ENCODE measurements around the gene FAM3C. TPM values are rescaled to one million over a fixed set of nuclear protein-coding genes. Genes with fewer than 3 reads are reported as not detected.

Gene FAM3C
- total and polyA plus RNA-seq, 10 of the 15 experiments (the other 5 are each of a cell fraction or from before 2014, with no cell fraction given), result 11.0 to 110 (median 27.8) TPM

DNA sequence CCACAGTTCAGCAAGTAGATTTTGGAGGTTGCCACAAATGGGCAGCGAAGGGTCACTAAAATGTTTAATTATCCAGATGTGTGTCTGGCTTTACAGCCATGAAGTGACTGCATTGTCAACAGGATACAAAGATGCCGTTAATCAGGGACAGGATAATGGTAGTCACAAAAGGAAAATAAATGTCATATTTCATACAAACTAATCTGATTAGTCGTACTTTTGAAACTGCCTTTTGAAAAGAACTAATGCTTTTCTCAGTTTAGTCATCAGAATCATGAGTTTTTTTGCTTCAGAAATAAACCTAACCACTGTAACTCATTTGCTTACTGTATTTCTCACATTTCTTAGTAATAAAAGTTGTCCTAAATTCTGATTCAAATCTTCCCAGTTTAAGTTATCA lies 89.5 kb downstream of the FAM3C start:
- Histone ChIP-seq H4K20me1 (ENCODE audit: control insufficient read depth, insufficient read depth) (no peaks in the 10 kb centered on the region), H3K4me3 (no peak overlapping the region), H3K27ac (ENCODE audit: control insufficient read depth, insufficient read depth) (no peak overlapping the region; the same call in 1 of the 2 replicates), H3K27me3 (replicated peaks in 1 of 2; ENCODE audit: control insufficient read depth in 2 of 2, insufficient read depth in 2 of 2, low read length in 1 of 2) (no peaks in the 10 kb centered on the region), H3K36me3 (ENCODE audit: control insufficient read depth in 2 of 2, insufficient read depth in 2 of 2, low read length in 1 of 2) (no peaks in the 10 kb centered on the region), H3K9me3 (replicated peaks; ENCODE audit: control insufficient read depth, insufficient read depth, low read length) (no peaks in the 10 kb centered on the region; the same call in 1 of the 3 replicates), H3K4me1 (ENCODE audit: control insufficient read depth, insufficient read depth, low read length) (peaks cover 31% of the 10 kb centered on the region), H3K79me2 (ENCODE audit: control insufficient read depth, insufficient read depth, low read length) (no peaks in the 10 kb centered on the region), H3K9ac (ENCODE audit: control insufficient read depth, insufficient read depth, low read length) (no peak overlapping the region), H3K4me2 (ENCODE audit: control insufficient read depth, insufficient read depth) (peak overlapping the region; percentile 44), H2AFZ (ENCODE audit: control insufficient read depth, low read depth, low read length) (peak overlapping the region; percentile 48; the same call in 1 of the 2 replicates)
- FAIRE-seq, result peak; percentile 52
- intact Hi-C loops (cut with micrococcal nuclease; ENCODE audit: unreplicated experiment) (loop anchor here (2.0 to 10.0 kb wide), 2 partner anchors 122 to 228 kb away; no protein-coding TSS in a partner anchor), in situ Hi-C loops (cut with MboI) (no loop called here)
- ChIA-PET POLR2A (interaction anchor here (1.3 kb wide), 1 partner anchor 28 kb away, joined by 3 read pairs; no protein-coding TSS in a partner anchor), SMC1A (ENCODE audit: uncharacterized antibody, unreplicated experiment) (interaction anchor here (1.1 to 1.4 kb wide), 2 partner anchors 31 to 61 kb away, joined by 4 read pairs; no protein-coding TSS in a partner anchor), CTCF (interaction anchor here (0.5 to 0.8 kb wide), 2 partner anchors 33 to 55 kb away, joined by 3 to 4 read pairs; no protein-coding TSS in a partner anchor), RAD21 (ENCODE audit: unreplicated experiment) (no interaction called here)
- WGBS (ENCODE audit: insufficient coverage, insufficient replicate concordance, low lambda C conversion rate, missing lambda C conversion rate), result 25% methylated on average over 3 of the region's 3 CpGs
- ATAC-seq, result peak; percentile 29
- no peak for DNase-seq (ENCODE audit: low read depth, low spot score)
- no TSS peak for BruUV-seq (replicated peaks)
- TF ChIP-seq ZNF24 (IDR thresholded peaks at IDR 0.05), result peak; percentile 53; the same call in 1 of the 2 replicates
- TF ChIP-seq TAF1 (IDR thresholded peaks at IDR 0.05; ENCODE audit: borderline replicate concordance, low read depth, low read length), result no peak
- TF ChIP-seq MTA2 (IDR thresholded peaks at IDR 0.05; ENCODE audit: low read depth), result peak; percentile 69; the same call in 1 of the 2 replicates
- TF ChIP-seq HDGF (IDR thresholded peaks at IDR 0.05), result no peak
- TF ChIP-seq, protein P1, sequence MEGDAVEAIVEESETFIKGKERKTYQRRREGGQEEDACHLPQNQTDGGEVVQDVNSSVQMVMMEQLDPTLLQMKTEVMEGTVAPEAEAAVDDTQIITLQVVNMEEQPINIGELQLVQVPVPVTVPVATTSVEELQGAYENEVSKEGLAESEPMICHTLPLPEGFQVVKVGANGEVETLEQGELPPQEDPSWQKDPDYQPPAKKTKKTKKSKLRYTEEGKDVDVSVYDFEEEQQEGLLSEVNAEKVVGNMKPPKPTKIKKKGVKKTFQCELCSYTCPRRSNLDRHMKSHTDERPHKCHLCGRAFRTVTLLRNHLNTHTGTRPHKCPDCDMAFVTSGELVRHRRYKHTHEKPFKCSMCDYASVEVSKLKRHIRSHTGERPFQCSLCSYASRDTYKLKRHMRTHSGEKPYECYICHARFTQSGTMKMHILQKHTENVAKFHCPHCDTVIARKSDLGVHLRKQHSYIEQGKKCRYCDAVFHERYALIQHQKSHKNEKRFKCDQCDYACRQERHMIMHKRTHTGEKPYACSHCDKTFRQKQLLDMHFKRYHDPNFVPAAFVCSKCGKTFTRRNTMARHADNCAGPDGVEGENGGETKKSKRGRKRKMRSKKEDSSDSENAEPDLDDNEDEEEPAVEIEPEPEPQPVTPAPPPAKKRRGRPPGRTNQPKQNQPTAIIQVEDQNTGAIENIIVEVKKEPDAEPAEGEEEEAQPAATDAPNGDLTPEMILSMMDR (IDR thresholded peaks at IDR 0.05 in 2 of 3, conservative IDR thresholded peaks at IDR 0.05 in 1 of 3; ENCODE audit: control insufficient read depth in 2 of 3, extremely low read depth in 1 of 3, insufficient read depth in 1 of 3, low read depth in 3 of 3, low read length in 3 of 3), result no peak
- TF ChIP-seq NR2F1 (conservative IDR thresholded peaks at IDR 0.05), result no peak
- no peak for TF ChIP-seq SMAD1 (IDR thresholded peaks at IDR 0.05; ENCODE audit: low read depth, partially characterized antibody)
- TF ChIP-seq, protein P2, sequence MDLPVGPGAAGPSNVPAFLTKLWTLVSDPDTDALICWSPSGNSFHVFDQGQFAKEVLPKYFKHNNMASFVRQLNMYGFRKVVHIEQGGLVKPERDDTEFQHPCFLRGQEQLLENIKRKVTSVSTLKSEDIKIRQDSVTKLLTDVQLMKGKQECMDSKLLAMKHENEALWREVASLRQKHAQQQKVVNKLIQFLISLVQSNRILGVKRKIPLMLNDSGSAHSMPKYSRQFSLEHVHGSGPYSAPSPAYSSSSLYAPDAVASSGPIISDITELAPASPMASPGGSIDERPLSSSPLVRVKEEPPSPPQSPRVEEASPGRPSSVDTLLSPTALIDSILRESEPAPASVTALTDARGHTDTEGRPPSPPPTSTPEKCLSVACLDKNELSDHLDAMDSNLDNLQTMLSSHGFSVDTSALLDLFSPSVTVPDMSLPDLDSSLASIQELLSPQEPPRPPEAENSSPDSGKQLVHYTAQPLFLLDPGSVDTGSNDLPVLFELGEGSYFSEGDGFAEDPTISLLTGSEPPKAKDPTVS (IDR thresholded peaks at IDR 0.05; ENCODE audit: low read depth, low read length), result no peak
- TF ChIP-seq, protein P3, sequence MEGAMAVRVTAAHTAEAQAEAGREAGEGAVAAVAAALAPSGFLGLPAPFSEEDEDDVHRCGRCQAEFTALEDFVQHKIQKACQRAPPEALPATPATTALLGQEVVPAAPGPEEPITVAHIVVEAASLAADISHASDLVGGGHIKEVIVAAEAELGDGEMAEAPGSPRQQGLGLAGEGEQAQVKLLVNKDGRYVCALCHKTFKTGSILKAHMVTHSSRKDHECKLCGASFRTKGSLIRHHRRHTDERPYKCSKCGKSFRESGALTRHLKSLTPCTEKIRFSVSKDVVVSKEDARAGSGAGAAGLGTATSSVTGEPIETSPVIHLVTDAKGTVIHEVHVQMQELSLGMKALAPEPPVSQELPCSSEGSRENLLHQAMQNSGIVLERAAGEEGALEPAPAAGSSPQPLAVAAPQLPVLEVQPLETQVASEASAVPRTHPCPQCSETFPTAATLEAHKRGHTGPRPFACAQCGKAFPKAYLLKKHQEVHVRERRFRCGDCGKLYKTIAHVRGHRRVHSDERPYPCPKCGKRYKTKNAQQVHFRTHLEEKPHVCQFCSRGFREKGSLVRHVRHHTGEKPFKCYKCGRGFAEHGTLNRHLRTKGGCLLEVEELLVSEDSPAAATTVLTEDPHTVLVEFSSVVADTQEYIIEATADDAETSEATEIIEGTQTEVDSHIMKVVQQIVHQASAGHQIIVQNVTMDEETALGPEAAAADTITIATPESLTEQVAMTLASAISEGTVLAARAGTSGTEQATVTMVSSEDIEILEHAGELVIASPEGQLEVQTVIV (IDR thresholded peaks at IDR 0.05; ENCODE audit: borderline replicate concordance, partially characterized antibody), result no peak
- TF ChIP-seq, protein P4, sequence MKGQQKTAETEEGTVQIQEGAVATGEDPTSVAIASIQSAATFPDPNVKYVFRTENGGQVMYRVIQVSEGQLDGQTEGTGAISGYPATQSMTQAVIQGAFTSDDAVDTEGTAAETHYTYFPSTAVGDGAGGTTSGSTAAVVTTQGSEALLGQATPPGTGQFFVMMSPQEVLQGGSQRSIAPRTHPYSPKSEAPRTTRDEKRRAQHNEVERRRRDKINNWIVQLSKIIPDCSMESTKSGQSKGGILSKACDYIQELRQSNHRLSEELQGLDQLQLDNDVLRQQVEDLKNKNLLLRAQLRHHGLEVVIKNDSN (IDR thresholded peaks at IDR 0.05; ENCODE audit: borderline replicate concordance, extremely low read length, insufficient read depth, low read depth, low read length), result no peak
- TF ChIP-seq ZNF274 (IDR thresholded peaks at IDR 0.05; ENCODE audit: insufficient read depth, insufficient read length), result no peak
- peak in 1 of 2 experiments; percentile 36; a peak in 1 of 4 replicates for TF ChIP-seq IKZF2 (IDR thresholded peaks at IDR 0.05)
- TF ChIP-seq RUNX3 (IDR thresholded peaks at IDR 0.05; ENCODE audit: low read length), result peak; percentile 8; the same call in 1 of the 2 replicates
- TF ChIP-seq, protein P5, sequence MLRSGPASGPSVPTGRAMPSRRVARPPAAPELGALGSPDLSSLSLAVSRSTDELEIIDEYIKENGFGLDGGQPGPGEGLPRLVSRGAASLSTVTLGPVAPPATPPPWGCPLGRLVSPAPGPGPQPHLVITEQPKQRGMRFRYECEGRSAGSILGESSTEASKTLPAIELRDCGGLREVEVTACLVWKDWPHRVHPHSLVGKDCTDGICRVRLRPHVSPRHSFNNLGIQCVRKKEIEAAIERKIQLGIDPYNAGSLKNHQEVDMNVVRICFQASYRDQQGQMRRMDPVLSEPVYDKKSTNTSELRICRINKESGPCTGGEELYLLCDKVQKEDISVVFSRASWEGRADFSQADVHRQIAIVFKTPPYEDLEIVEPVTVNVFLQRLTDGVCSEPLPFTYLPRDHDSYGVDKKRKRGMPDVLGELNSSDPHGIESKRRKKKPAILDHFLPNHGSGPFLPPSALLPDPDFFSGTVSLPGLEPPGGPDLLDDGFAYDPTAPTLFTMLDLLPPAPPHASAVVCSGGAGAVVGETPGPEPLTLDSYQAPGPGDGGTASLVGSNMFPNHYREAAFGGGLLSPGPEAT (IDR thresholded peaks at IDR 0.05; ENCODE audit: low read depth), result 0 out of 2 replicates have a peak, but pooled peaks have one; percentile 22

Measured in GM12878 (cell line).